ENCODE data around the gene TMEM170A. TPM values are rescaled to one million over a fixed set of nuclear protein-coding genes. Genes with fewer than 3 reads are reported as not detected.
A peak's percentile ranks its signal among the peaks of the same experiment; 100 is the strongest.

The TMEM170A gene
- total RNA-seq, 1 experiment from 2014 or later, result 34.5 TPM

DNA sequence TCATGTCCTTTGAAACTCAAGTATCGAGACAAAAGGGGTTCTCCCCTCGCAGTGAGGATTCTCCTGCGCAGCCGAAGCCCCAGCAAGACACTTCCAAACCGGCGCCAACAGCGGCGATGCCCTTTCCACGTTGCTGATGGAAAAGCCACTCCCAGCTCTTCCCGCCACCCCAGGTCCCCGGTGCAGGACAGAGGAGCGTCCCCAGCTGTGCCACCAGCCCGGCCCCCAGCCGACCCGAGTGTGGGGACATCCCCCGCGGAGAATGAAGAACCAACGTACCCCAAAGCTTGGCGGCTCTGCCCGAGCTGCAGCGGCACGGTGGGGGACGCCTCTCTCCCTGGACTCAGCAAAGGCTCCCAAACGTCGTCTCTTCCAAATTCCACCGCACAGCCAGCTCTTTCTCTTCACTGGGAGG is 30.2 kb upstream of the TMEM170A start:
- peaks cover 5% of the 10 kb centered on the region; the same call in 1 of the 2 replicates for H3K79me2 ChIP-seq (ENCODE audit: insufficient read depth, low read length)
- H3K4me1 ChIP-seq (ENCODE audit: control insufficient read depth in 1 of 2, insufficient read depth in 2 of 2, low read length in 2 of 2), result peaks cover 25 to 41% of the 10 kb centered on the region in 2 experiments
- H3K4me2 ChIP-seq (ENCODE audit: low read length), result peak overlapping the region; percentile 94
- RAD21 ChIA-PET (ENCODE audit: low non-redundant PET in 1 of 2, low total read pairs in 2 of 2, uncharacterized antibody in 2 of 2, unreplicated experiment in 2 of 2), result no interaction called here
- TF ChIP-seq TCF7L2 (IDR thresholded peaks at IDR 0.05; ENCODE audit: borderline replicate concordance, extremely low read depth, insufficient read depth, insufficient read length) (no peak), ZFX (IDR thresholded peaks at IDR 0.05) (no peak), POLR2A (IDR thresholded peaks at IDR 0.05; ENCODE audit: borderline replicate concordance, extremely low read depth, insufficient read depth, insufficient read length) (no peak), SP1 (IDR thresholded peaks at IDR 0.05; ENCODE audit: low read depth) (no peak), CBX3 (IDR thresholded peaks at IDR 0.05; ENCODE audit: low read depth) (no peak), POLR2AphosphoS5 (IDR thresholded peaks at IDR 0.05; ENCODE audit: low read depth, low read length) (no peak), JUND (IDR thresholded peaks at IDR 0.05) (no peak), EZH2 (IDR thresholded peaks at IDR 0.05) (no peak)
- intact Hi-C loops (cut with micrococcal nuclease), result no loop called here
- DNase-seq (ENCODE audit: low read depth, low spot score) (no peak), ATAC-seq (no peak)
- POLR2A ChIA-PET, result interaction anchor here (0.6 to 1.5 kb wide), 4 partner anchors 9 to 50 kb away, joined by 3 to 7 read pairs (median 4); no protein-coding TSS in a partner anchor
- no peaks in the 10 kb centered on the region for H3K36me3 ChIP-seq (ENCODE audit: control insufficient read depth in 1 of 2, insufficient read depth in 2 of 2, low read length in 2 of 2)
- H2AFZ ChIP-seq (ENCODE audit: low read depth, low read length, poor library complexity, severe bottlenecking), result no peak overlapping the region
- no peaks in the 10 kb centered on the region for H3K9me3 ChIP-seq (ENCODE audit: control insufficient read depth in 1 of 2, insufficient read depth in 1 of 2, low read depth in 1 of 2, low read length in 2 of 2)
- H3K27me3 ChIP-seq (ENCODE audit: insufficient read depth, low read length), result no peaks in the 10 kb centered on the region
- no peaks in the 10 kb centered on the region for H3K9me2 ChIP-seq (ENCODE audit: insufficient read depth)
- H3K9ac ChIP-seq (ENCODE audit: low read length), result peak overlapping the region; percentile 76
- BruUV-seq (replicated peaks), result TSS peak; percentile 67
- peak overlapping the region; percentile 30; the same call in 1 of the 2 replicates for H3K27ac ChIP-seq (ENCODE audit: low read depth, low read length)
- CTCF ChIA-PET, result interaction anchor here (1.3 to 1.8 kb wide), 2 partner anchors 23 to 30 kb away, joined by 3 to 11 read pairs; no protein-coding TSS in a partner anchor
- peak overlapping the region; percentile 50 to 70 for H3K4me3 ChIP-seq (replicated peaks in 1 of 2; ENCODE audit: low read depth in 1 of 2, low read length in 2 of 2)
- H4K20me1 ChIP-seq (ENCODE audit: insufficient read depth), result no peaks in the 10 kb centered on the region

DNA sequence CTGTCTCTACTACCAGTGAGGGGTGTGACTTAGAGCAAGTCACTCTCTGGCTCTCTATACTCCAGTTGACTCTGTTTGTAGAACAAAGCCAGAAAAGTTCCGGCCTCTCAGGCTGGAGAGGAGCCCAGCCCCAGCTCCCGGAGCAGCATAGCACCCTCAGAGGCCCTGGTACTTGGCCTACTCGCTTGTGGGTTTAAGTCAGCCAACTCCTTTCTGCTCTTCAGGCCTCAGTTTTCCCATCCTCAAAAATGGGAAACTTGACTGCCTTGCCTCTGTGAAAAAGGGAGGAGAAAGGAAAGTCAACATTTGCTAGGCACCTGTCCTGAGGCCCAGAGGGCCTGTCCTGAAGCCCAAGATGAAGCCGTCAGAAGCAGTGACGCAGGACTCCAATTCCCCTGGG is 29.7 kb upstream of the TMEM170A start:
- Histone ChIP-seq H3K4me1 (ENCODE audit: control insufficient read depth in 1 of 2, insufficient read depth in 2 of 2, low read length in 2 of 2) (peaks cover 25 to 44% of the 10 kb centered on the region in 2 experiments), H3K36me3 (ENCODE audit: control insufficient read depth in 1 of 2, insufficient read depth in 2 of 2, low read length in 2 of 2) (no peaks in the 10 kb centered on the region), H3K9ac (ENCODE audit: low read length) (peak overlapping the region; percentile 76), H3K79me2 (ENCODE audit: insufficient read depth, low read length) (peaks cover 5% of the 10 kb centered on the region; the same call in 1 of the 2 replicates), H3K4me3 (replicated peaks in 1 of 2; ENCODE audit: low read depth in 1 of 2, low read length in 2 of 2) (peak overlapping the region in 1 of 2 experiments; percentile 70; a peak in 3 of 4 replicates), H3K9me3 (ENCODE audit: control insufficient read depth in 1 of 2, insufficient read depth in 1 of 2, low read depth in 1 of 2, low read length in 2 of 2) (no peaks in the 10 kb centered on the region), H3K27ac (ENCODE audit: low read depth, low read length) (no peak overlapping the region), H3K9me2 (ENCODE audit: insufficient read depth) (no peaks in the 10 kb centered on the region), H3K4me2 (ENCODE audit: low read length) (peak overlapping the region; percentile 94), H4K20me1 (ENCODE audit: insufficient read depth) (no peaks in the 10 kb centered on the region), H3K27me3 (ENCODE audit: insufficient read depth, low read length) (no peaks in the 10 kb centered on the region), H2AFZ (ENCODE audit: low read depth, low read length, poor library complexity, severe bottlenecking) (no peak overlapping the region)
- DNase-seq (ENCODE audit: low read depth, low spot score) (no peak), ATAC-seq (no peak)
- BruUV-seq (replicated peaks), result no TSS peak
- ChIA-PET CTCF (no interaction called here), RAD21 (ENCODE audit: low non-redundant PET in 1 of 2, low total read pairs in 2 of 2, uncharacterized antibody in 2 of 2, unreplicated experiment in 2 of 2) (no interaction called here), POLR2A (interaction anchor here (0.6 to 1.5 kb wide), 3 partner anchors 9 to 51 kb away, joined by 3 to 4 read pairs (median 3); no protein-coding TSS in a partner anchor)
- intact Hi-C loops (cut with micrococcal nuclease), result no loop called here
- TF ChIP-seq YY1 (IDR thresholded peaks at IDR 0.05; ENCODE audit: extremely low read depth, insufficient replicate concordance, low read depth, low read length) (no peak), SIN3A (IDR thresholded peaks at IDR 0.05; ENCODE audit: low read depth) (no peak), ZNF274 (IDR thresholded peaks at IDR 0.05; ENCODE audit: low read depth, low read length) (no peak), EGR1 (IDR thresholded peaks at IDR 0.05; ENCODE audit: low read depth) (no peak), ELF1 (IDR thresholded peaks at IDR 0.05; ENCODE audit: borderline replicate concordance, low read depth) (no peak), RAD21 (IDR thresholded peaks at IDR 0.05; ENCODE audit: low read depth) (no peak), EZH2 (IDR thresholded peaks at IDR 0.05) (no peak), FOSL1 (IDR thresholded peaks at IDR 0.05; ENCODE audit: low read depth) (no peak), TCF7L2 (IDR thresholded peaks at IDR 0.05; ENCODE audit: borderline replicate concordance, extremely low read depth, insufficient read depth, insufficient read length) (no peak), REST (IDR thresholded peaks at IDR 0.05; ENCODE audit: low read depth) (no peak), EZH2phosphoT487 (IDR thresholded peaks at IDR 0.05; ENCODE audit: borderline replicate concordance) (no peak)

Measured in HCT116 (cell line).